Right lobe of liver (tissue), 6 donors: ENCODE results near the gene ENDOU. TPM values are rescaled to one million over a fixed set of nuclear protein-coding genes. Genes with fewer than 3 reads are reported as not detected.

Experiments
- ATAC-seq, 4 donors: fragments of 200-7000 bp; cut with Tn5 transposase; one replicate each; pipeline ENCODE4 v1.9.1; 2020; ENCODE audit warnings: mild to moderate bottlenecking in 4 of 4, moderate library complexity in 4 of 4
- DNase-seq, 3 donors: peaks; one replicate each; pipeline ENCODE4 v3.0.0-alpha.2; 2020
- H3K27ac ChIP-seq, 3 donors: fragments of 200-600 bp; one replicate each; pipeline ENCODE4 v1.8.0; 2022
- H3K27me3 ChIP-seq, 2 donors: fragments of 200-600 bp; one replicate each; pipeline ENCODE4 v1.8.0; 2022
- H3K36me3 ChIP-seq, 4 donors: fragments of 200-600 bp; sonication (generic) in 1 of 4; one replicate each; pipeline versions ENCODE4 v1.5.1 to v1.8.0; 2017 to 2022; ENCODE audit warnings: control low read depth in 1 of 4
- H3K4me1 ChIP-seq, 4 donors: fragments of 200-600 bp; sonication (generic) in 1 of 4; one replicate each; pipeline versions ENCODE4 v1.5.1 to v1.8.0; 2017 to 2022; ENCODE audit warnings: control low read depth in 1 of 4
- H3K4me3 ChIP-seq, 3 donors: fragments of 200-600 bp; one replicate each; pipeline ENCODE4 v1.8.0; 2022
- H3K9me3 ChIP-seq, 4 donors: fragments of 200-600 bp; sonication (generic) in 1 of 4; one replicate each; pipeline versions ENCODE4 v1.5.1 to v1.8.0; 2017 to 2022; ENCODE audit warnings: control low read depth in 1 of 4
- CTCF ChIP-seq, 4 donors: fragments of 200-600 bp in 3 of 4; fragments of 450-650 bp in 1 of 4; IDR thresholded peaks; one replicate each; pipeline versions ENCODE4 v1.5.1 to v1.8.0; 2016 to 2022; ENCODE audit warnings: antibody characterized with exemption in 4 of 4, mild to moderate bottlenecking in 2 of 4
- POLR2A ChIP-seq: fragments of 450-650 bp; IDR thresholded peaks from one replicate; pipeline ENCODE4 v1.6.1; 2017; ENCODE audit warnings: antibody characterized with exemption, mild to moderate bottlenecking
- WGBS: methylation state at CpG from one replicate; pipeline ENCODE4 v1.1.6; 2018; ENCODE audit warnings: low coverage, low lambda C conversion rate; ENCODE audit not compliant: insufficient coverage; ENCODE audit errors: missing lambda C conversion rate; 5-methylcytosine and 5-hydroxymethylcytosine counted together
- intact Hi-C, 2 donors: fragments of 100-400 bp; cut with DNase I; formaldehyde crosslinking; loops; one replicate each; pipeline versions ENCODE4 v1.11.2 to v1.14.1; 2022
- total RNA-seq, 6 experiments: library from RNA; depleted of rRNA in 2 of 6; stranded (reverse); fragments of >200 nt in 2 of 6; fragmentation: NEBNext Ultra II Directional in 3 of 6; extraction: Animal tissue kit (Norgen Biotek cat#: 25700) in 3 of 6; gene quantifications; one replicate each; pipeline versions ENCODE4 v1.1.0 to v1.2.4, GENCODE V29; 2016 to 2023
- donor health status: DM: no; HTN: yes; CAD: no.
- donor health status: DM: no; HTN: no; CAD: no.
- donor health status: DM: no; HTN: no; CAD: no.
- donor health status: DM: no; HTN: yes; CAD: no.
- donor health status: DM: no; HTN: yes; CAD: no.

Gene ENDOU
- total RNA-seq, 6 experiments from 2014 or later: not detected

- whole genome bisulfite sequencing: 25% methylated on average over 11 of the region's 19 CpGs
- DNase-seq (peak; percentile 84 to 92 (median 89)), ATAC-seq (peak; percentile 85 to 91 (median 88))
- TF ChIP-seq CTCF (IDR thresholded peaks at IDR 0.05) (no peak), POLR2A (no peak)
- intact Hi-C loops: no loop called here
- Histone ChIP-seq H3K4me3 (no peak overlapping the region), H3K9me3 (no peaks in the 10 kb centered on the region), H3K36me3 (no peaks in the 10 kb centered on the region), H3K4me1 (peaks cover 0 to 19% (median 8%) of the 10 kb centered on the region in 4 donors), H3K27ac (peak overlapping the region in 2 of 3 donors; percentile 6 to 28), H3K27me3 (no peaks in the 10 kb centered on the region)
These were observed 11.8 kb upstream of the ENDOU start for GRCh38 chr12:47736877-47737676.

DNA sequence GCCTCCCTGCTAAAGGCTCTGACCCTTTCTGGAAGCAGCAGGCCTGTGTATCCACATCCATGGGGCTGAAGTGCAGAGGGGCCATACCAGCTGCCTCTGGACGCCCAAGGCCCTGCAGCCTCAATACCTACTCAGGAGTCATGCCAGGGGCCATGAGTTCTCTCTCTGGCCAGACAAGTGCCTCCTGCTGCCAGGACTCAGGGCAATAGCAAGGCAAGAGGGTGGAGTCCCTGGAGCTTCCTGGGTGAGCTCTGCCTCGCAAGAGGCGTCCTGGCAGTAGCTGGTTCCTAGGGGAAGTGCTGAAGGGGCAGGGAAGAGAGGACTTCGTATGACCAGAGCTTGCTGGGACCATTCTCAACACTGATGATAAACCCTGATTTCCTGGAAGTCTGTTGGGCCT lies 10.9 kb upstream of the ENDOU start:
- no CpG with 5 or more reads among the region's 4 CpGs for WGBS
- Histone ChIP-seq H3K27me3 (no peaks in the 10 kb centered on the region), H3K9me3 (no peaks in the 10 kb centered on the region), H3K27ac (peak overlapping the region in 2 of 3 donors; percentile 6 to 28), H3K4me3 (no peak overlapping the region), H3K36me3 (no peaks in the 10 kb centered on the region), H3K4me1 (peaks cover 0 to 19% (median 8%) of the 10 kb centered on the region in 4 donors)
- TF ChIP-seq CTCF (IDR thresholded peaks at IDR 0.05) (no peak), POLR2A (no peak)
- DNase-seq: no peak
- no peak for ATAC-seq
- intact Hi-C loops: no loop called here

DNA sequence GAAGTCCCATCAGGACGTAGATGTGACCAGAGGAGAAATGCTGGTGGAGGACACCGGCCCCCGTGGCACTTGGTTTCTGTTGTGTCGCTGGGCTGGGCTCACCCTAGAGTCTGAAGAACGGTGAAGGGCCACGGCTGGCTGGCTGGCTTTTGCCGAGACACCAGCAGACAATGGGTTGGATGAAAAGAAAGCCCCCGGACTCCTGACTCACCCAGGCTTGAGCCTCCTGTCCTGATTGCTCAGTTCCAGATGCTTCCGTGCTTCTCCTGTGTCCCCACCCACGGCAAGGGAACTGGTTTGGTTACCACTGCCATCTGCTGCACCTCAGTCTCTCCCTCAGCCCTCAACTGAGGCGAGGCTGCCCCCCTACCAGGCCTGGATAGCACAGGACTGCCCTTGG lies 10.4 kb upstream of the ENDOU start:
- Histone ChIP-seq H3K4me1 (peaks cover 0 to 19% (median 8%) of the 10 kb centered on the region in 4 donors), H3K36me3 (no peaks in the 10 kb centered on the region), H3K9me3 (no peaks in the 10 kb centered on the region), H3K4me3 (no peak overlapping the region), H3K27me3 (no peaks in the 10 kb centered on the region), H3K27ac (no peak overlapping the region)
- TF ChIP-seq CTCF (IDR thresholded peaks at IDR 0.05) (no peak), POLR2A (no peak)
- intact Hi-C loops: no loop called here
- DNase-seq (no peak), ATAC-seq (no peak)
- 88% methylated on average over 3 of the region's 11 CpGs for WGBS

DNA sequence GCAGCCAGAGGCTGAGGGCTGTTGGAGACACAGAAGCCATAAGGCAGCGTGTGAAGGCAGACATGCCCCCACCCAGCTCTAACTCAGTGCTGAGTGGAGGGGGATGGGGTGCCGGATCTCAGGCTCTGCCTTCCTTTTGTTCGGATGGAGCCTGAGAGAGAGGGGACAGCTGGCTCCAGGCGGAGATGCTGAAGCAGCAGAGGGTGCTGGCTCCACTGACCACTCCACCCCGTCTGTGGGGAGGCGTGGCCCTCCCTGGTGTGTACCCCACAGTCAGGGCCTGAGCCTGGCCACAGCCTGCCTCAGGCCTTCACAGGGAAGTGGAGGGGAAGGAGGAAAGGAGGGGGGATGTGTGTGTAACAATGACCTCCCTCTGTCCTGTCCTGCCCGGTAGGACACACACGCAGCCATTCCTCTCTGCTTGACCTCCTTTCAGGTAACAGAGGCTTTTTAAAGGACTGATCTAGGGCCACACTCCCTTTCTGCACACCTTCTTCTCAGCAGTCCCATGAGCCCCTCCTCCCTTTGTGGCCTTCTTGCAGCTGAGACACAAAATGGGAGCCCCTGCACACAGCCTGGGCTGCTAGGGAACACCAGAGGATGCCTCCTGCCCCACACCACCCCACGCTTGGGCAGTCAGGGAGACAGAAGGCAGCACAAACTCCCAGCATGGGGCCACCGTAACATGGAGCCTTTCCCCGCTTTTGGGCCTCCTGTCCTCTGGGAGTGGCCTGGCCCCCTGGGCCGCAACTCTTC lies 9.6 kb upstream of the ENDOU start:
- TF ChIP-seq POLR2A: no peak
- no peak for TF ChIP-seq CTCF (IDR thresholded peaks at IDR 0.05)
- intact Hi-C loops: no loop called here
- no peak for ATAC-seq
- WGBS: 65% methylated on average over 2 of the region's 12 CpGs
- Histone ChIP-seq H3K4me1 (peaks cover 0 to 21% (median 11%) of the 10 kb centered on the region in 4 donors), H3K27me3 (no peaks in the 10 kb centered on the region), H3K27ac (peak overlapping the region in 1 of 3 donors; percentile 4), H3K36me3 (no peaks in the 10 kb centered on the region), H3K9me3 (no peaks in the 10 kb centered on the region), H3K4me3 (no peak overlapping the region)
- no peak for DNase-seq
